Middle frontal gyrus (tissue), 1 donor: ENCODE data around the gene SLC35F1.
"Not testable (repeated sequence)": the region's sequence is repeated elsewhere in the genome, so short reads cannot be mapped to it uniquely, and the experiment has no call there.

Experiments used
- DNase-seq: peaks from one replicate; pipeline ENCODE4 v3.0.0-alpha.2; 2015; ENCODE audit warnings: low spot score; ENCODE audit errors: extremely low spot score

Gene SLC35F1

GRCh38 chr6:117989086-117989485, 82.0 kb downstream of the SLC35F1 start:
- no peak for DNase-seq

DNA sequence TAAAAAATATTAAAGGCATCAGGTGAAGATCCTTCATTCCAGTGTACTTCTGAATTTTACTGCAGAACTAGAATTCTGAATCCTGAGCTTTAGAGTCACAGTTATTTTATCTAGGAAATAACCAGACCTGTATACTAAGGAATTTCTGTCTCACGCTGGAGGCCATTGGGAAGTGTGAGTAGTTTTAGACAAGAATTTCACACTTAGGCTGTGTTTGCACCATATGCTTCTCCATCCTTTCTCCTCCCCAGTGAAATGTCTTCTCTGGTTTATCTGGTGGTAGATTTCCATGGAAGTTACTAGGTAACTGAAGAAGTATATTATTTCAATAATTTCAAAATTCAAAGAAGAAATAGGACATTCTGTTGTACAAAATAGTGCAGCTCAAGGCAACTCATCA, 83.1 kb downstream of the SLC35F1 start:
- DNase-seq = no peak

DNA sequence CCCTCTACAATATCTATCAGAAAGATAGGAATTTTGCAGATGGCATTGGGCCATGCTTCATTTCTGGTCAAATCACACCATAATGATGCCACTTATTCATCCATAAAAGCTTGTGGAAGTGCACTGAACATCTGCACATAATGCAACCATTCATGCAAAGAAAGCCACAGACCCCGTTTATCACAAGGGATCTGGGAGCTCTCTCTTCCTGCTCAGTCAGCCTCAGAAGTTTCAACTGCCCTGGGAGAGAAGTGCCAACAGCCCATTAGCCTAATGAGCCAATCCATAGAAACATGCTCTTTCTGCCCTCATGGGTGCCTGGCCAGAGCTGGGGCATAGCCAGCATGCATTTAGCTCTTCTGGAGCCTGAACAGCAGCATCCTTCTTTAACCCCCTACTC, 85.8 kb downstream of the SLC35F1 start:
- peak; percentile 27 for DNase-seq

DNA sequence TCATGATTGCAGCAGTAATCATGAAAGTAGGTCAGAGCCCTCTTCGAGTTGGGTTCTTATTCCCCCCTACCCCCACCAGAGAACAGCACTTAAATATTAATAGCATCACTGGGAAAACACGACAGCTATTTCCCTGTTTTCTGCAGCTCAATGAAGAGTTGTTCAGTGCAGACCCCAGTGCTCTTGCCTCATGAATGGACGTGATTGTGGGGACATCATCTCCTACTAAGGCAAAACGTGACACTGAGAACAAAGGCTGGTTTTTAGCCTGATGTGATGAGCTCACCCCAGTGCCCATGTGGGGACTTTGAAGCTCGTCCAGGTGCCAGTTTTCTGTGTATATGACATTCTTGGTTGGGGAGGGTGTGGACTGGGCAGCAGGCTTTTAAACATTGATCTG, 105.9 kb downstream of the SLC35F1 start:
- DNase-seq = peak; percentile 17

- no peak for DNase-seq
Observed at GRCh38 chr6:118016532-118016931, 109.5 kb downstream of the SLC35F1 start.

GRCh38 chr6:118017301-118017848, 110.3 kb downstream of the SLC35F1 start:
- no peak for DNase-seq

DNA sequence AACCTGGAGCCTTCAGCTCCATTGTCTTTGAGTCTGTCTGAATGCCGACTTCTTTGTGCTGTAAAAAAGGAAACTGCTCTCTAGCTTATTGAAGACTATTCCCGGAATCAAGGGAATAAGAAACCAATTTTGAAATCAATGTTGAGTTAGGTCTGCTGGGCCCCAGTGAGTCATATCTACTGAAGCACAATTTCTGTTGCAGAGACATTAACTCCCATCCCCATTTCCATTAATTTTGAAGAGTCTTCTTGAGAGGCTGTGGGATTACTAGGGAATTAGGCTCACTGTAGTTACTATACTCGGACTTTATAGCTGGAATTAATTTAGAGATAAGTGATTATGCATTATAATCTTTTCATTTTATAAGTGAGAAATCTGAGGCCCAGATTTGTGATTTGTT, 116.7 kb downstream of the SLC35F1 start:
- DNase-seq = no peak

DNA sequence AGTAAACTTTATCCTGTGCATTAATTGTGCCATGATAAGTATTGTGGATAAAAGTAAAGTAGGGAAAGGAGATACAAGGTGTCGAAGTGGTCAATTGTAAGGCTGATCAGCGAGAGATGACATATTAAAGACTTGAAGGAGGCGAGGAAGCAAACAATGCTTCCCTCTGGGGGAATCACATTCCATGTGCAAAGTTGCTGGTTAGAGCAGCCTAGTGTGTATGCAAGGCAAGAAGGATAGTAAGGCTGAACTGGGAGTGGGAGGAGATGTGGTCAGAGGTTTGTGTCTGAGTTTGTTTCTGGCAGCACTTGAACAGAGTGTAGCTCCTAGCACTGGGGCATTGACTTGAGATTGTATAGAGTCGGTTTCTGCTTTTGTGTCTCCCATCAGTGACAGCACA, 122.9 kb downstream of the SLC35F1 start:
- DNase-seq = no peak

GRCh38 chr6:118037479-118037878, 130.4 kb downstream of the SLC35F1 start:
- not testable (repeated sequence) for DNase-seq

DNA sequence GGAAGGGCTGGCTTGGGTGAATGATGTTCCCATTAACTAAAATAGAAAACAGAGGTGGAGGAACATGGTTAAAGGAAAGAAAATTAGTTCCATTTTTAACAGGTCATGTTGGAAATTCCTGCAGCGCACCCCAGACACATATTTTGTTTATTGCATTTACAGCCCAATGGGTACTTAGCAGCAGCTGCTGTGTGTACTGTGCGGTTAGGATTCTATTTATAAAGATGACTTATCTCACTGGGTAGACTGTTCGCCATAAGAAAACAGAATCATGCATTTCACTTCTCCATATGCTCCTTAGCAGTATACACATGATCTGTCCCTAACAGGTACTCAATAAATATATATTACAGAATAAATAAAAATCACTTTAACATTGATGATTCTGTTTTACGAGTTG, 135.8 kb downstream of the SLC35F1 start:
- DNase-seq = no peak

DNA sequence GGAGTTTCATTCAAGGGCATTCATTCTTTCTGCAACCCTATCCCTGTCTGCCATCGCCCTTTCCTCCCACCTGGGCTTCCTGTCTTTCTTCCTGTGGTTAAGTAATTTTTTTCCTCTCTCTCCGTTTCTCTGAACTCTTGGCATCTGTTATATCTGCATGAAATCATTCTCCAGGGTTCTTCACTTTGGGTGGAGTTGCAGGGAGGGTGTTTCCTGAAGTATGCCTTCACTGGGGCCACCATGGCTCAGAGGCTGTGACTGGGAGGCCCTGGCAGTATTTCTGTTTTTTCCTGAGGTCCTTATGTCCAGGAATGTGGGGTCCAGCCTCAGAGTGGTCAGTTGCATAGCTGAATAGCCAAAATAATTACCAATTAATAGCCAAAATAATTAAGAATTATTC, 137.2 kb downstream of the SLC35F1 start:
- no peak for DNase-seq

- DNase-seq = no peak
Observed at GRCh38 chr6:118054082-118054481, 147.0 kb downstream of the SLC35F1 start.

GRCh38 chr6:118061666-118062065, 154.6 kb downstream of the SLC35F1 start:
- no peak for DNase-seq

GRCh38 chr6:118080547-118080946, 173.5 kb downstream of the SLC35F1 start:
- DNase-seq = no peak

GRCh38 chr6:118083711-118084110, 176.6 kb downstream of the SLC35F1 start:
- no peak for DNase-seq

GRCh38 chr6:118085665-118086064, 178.6 kb downstream of the SLC35F1 start:
- no peak for DNase-seq

DNA sequence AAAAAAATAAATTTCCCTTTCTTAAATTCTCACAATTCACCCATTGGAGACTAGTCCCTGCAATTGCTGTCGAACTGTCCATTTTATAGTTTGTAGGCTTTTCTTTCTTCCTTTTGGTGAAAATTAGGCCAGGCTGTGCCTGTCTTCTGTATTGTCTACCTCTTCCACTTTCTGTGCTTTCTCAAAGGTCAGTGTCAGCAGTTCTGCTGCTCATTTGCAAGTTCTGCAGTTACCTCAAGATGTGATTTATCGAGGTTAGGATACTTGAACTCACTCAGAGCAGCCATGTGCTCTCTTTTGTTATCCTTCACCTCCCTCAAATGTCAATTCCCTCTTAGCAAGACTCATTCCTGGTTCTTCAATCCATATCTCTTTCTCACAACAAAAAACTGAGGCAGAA, 179.1 kb downstream of the SLC35F1 start:
- no peak for DNase-seq

GRCh38 chr6:118092086-118092485, 185.0 kb downstream of the SLC35F1 start:
- DNase-seq = no peak

GRCh38 chr6:118097576-118097975, 190.5 kb downstream of the SLC35F1 start:
- DNase-seq = no peak

- DNase-seq = no peak
Observed at GRCh38 chr6:118100717-118101116, 193.7 kb downstream of the SLC35F1 start.

- no peak for DNase-seq
Observed at GRCh38 chr6:118101220-118101619, 194.2 kb downstream of the SLC35F1 start.

GRCh38 chr6:118101831-118102345, 194.8 kb downstream of the SLC35F1 start:
- no peak for DNase-seq

- DNase-seq = no peak
Observed at GRCh38 chr6:118102401-118102800, 195.3 kb downstream of the SLC35F1 start.
